ENCODE results near the gene KATNAL2.

The KATNAL2 gene

DNA sequence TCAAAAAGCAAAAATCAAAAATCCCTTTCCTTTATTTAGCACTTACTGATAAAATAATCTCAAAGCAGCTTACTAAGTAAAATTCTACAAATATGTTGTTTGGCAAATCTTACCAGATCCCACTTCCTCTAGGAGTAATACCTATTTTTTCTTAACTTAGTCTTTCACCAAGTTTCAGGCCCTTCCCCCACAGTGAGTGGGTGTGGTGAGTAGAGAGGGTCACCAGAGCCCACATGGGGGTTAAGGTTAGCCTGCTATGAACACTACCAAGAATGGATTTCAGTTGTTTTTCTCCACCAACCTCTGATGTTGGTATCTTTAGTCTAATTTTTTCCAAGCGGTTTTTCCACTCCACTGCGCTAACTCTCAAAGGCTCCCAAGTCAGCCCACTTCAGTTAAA is 23.3 kb upstream of the KATNAL2 start:
- Histone ChIP-seq H3K27me3 (ENCODE audit: low read length) (no peaks in the 10 kb centered on the region), H3K4me3 (ENCODE audit: insufficient read depth, low read length, poor library complexity, severe bottlenecking) (no peak overlapping the region), H3F3A (ENCODE audit: insufficient read depth) (peaks cover 7% of the 10 kb centered on the region; the same call in 1 of the 2 replicates), H4K20me1 (ENCODE audit: low read depth, low read length) (peaks cover 13% of the 10 kb centered on the region), H3K36me3 (ENCODE audit: low read length) (peaks cover 19% of the 10 kb centered on the region), H3K4me2 (ENCODE audit: low read depth, low read length, poor library complexity, severe bottlenecking) (no peak overlapping the region), H3K9me3 (ENCODE audit: insufficient read depth, low read length) (peaks cover 5% of the 10 kb centered on the region; the same call in 1 of the 2 replicates), H3K27ac (ENCODE audit: low read depth, low read length) (no peak overlapping the region), H2AFZ (ENCODE audit: low read depth, low read length, severe bottlenecking) (no peak overlapping the region), H3K9ac (ENCODE audit: low read length) (no peak overlapping the region), H3K79me2 (ENCODE audit: insufficient read depth, low read length) (peaks cover 98% of the 10 kb centered on the region), H3K9me2 (replicated peaks; ENCODE audit: insufficient read depth, low read length) (no peaks in the 10 kb centered on the region)
- TF ChIP-seq, protein P1, sequence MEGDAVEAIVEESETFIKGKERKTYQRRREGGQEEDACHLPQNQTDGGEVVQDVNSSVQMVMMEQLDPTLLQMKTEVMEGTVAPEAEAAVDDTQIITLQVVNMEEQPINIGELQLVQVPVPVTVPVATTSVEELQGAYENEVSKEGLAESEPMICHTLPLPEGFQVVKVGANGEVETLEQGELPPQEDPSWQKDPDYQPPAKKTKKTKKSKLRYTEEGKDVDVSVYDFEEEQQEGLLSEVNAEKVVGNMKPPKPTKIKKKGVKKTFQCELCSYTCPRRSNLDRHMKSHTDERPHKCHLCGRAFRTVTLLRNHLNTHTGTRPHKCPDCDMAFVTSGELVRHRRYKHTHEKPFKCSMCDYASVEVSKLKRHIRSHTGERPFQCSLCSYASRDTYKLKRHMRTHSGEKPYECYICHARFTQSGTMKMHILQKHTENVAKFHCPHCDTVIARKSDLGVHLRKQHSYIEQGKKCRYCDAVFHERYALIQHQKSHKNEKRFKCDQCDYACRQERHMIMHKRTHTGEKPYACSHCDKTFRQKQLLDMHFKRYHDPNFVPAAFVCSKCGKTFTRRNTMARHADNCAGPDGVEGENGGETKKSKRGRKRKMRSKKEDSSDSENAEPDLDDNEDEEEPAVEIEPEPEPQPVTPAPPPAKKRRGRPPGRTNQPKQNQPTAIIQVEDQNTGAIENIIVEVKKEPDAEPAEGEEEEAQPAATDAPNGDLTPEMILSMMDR (IDR thresholded peaks at IDR 0.05; ENCODE audit: insufficient read depth, low read length, poor library complexity, severe bottlenecking), result no peak
- no peak for TF ChIP-seq EZH2phosphoT487 (conservative IDR thresholded peaks at IDR 0.05; ENCODE audit: low read length)

DNA sequence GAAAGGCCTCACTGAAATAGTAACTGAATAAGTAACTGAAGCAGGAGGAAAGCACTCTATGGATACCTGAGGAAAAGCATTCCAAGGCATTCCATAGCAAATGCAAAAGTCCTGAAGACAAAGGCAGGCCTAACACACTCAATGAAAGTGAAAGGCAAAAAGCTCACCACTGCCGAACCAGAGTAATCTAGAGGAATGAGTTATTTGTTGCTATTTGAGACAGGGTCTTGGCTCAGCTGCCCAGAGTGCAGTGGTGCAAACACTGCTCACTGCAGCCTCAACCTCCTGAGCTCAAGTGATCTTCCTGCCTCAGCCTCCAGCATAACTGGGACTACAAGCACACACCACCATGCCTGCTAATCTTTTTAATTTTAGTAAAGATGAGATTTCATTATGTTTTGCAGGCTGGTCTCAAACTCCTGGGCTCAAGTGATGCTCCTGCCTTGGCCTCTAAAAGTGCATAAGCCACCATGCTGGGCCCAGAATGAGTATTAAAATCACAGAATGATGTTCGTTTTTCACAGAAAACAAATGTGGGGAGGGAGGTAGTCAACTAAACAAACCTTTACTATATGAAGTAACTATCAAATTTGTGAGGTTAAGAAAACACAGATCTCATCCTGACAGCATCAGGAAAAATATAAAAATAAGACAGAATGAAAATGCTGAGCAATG is 18.0 kb upstream of the KATNAL2 start:
- Histone ChIP-seq H4K20me1 (ENCODE audit: low read depth, low read length) (peaks cover 6% of the 10 kb centered on the region; the same call in 1 of the 2 replicates), H3K9me3 (ENCODE audit: insufficient read depth, low read length) (no peaks in the 10 kb centered on the region), H3K9ac (ENCODE audit: low read length) (no peak overlapping the region), H3K4me2 (ENCODE audit: low read depth, low read length, poor library complexity, severe bottlenecking) (no peak overlapping the region), H3K79me2 (ENCODE audit: insufficient read depth, low read length) (peaks cover 100% of the 10 kb centered on the region), H3K27ac (ENCODE audit: low read depth, low read length) (no peak overlapping the region), H3K36me3 (ENCODE audit: low read length) (peaks cover 4% of the 10 kb centered on the region; the same call in 1 of the 2 replicates), H3K9me2 (replicated peaks; ENCODE audit: insufficient read depth, low read length) (no peaks in the 10 kb centered on the region), H2AFZ (ENCODE audit: low read depth, low read length, severe bottlenecking) (no peak overlapping the region), H3K27me3 (ENCODE audit: low read length) (no peaks in the 10 kb centered on the region), H3F3A (ENCODE audit: insufficient read depth) (no peaks in the 10 kb centered on the region), H3K4me3 (ENCODE audit: insufficient read depth, low read length, poor library complexity, severe bottlenecking) (no peak overlapping the region)
- TF ChIP-seq EZH2phosphoT487 (conservative IDR thresholded peaks at IDR 0.05; ENCODE audit: low read length), result no peak
- TF ChIP-seq, protein P1 (IDR thresholded peaks at IDR 0.05; ENCODE audit: insufficient read depth, low read length, poor library complexity, severe bottlenecking), result no peak

DNA sequence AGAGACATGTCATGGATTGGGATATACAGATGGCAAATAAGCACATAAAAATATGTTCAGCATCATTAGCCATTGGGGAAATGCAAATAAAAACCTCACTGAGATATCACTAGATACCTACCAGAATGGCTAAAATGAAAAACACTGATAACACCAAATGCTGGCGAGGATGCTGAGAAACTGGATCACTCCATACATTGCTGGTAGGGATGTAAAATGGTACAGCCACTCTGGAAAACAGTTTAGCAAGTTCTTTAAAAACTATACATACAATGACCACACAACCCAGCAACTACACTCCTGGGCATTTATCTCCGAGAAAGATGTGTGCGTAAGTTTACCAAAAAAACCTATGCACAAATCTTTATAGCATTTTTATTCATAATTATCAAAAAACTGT is 14.0 kb upstream of the KATNAL2 start:
- no peak overlapping the region for H3K9ac ChIP-seq (ENCODE audit: low read length)
- no peak overlapping the region for H3K4me2 ChIP-seq (ENCODE audit: low read depth, low read length, poor library complexity, severe bottlenecking)
- H3K9me2 ChIP-seq (replicated peaks; ENCODE audit: insufficient read depth, low read length), result no peaks in the 10 kb centered on the region
- H3K79me2 ChIP-seq (ENCODE audit: insufficient read depth, low read length), result peaks cover 100% of the 10 kb centered on the region
- peaks cover 19% of the 10 kb centered on the region for H3K36me3 ChIP-seq (ENCODE audit: low read length)
- H3K4me3 ChIP-seq (ENCODE audit: insufficient read depth, low read length, poor library complexity, severe bottlenecking), result no peak overlapping the region
- no peak for TF ChIP-seq EZH2phosphoT487 (conservative IDR thresholded peaks at IDR 0.05; ENCODE audit: low read length)
- TF ChIP-seq, protein P1 (IDR thresholded peaks at IDR 0.05; ENCODE audit: insufficient read depth, low read length, poor library complexity, severe bottlenecking), result no peak
- H3K27ac ChIP-seq (ENCODE audit: low read depth, low read length), result no peak overlapping the region
- H3K27me3 ChIP-seq (ENCODE audit: low read length), result no peaks in the 10 kb centered on the region
- peaks cover 26% of the 10 kb centered on the region; the same call in 1 of the 2 replicates for H4K20me1 ChIP-seq (ENCODE audit: low read depth, low read length)
- no peak overlapping the region for H2AFZ ChIP-seq (ENCODE audit: low read depth, low read length, severe bottlenecking)
- 0 out of 2 replicates have a peak, but pooled peaks cover 5% of the 10 kb centered on the region for H3F3A ChIP-seq (ENCODE audit: insufficient read depth)
- no peaks in the 10 kb centered on the region for H3K9me3 ChIP-seq (ENCODE audit: insufficient read depth, low read length)

Data from SU-DHL-6 (cell line).